ENCODE measurements around the gene EGFL6. TPM values are rescaled to one million over a fixed set of nuclear protein-coding genes. Genes with fewer than 3 reads are reported as not detected.

The EGFL6 gene
- polyA plus RNA-seq, 2 of the 4 experiments (the other 2 are of a cell fraction) = not detected

- no peak for TF ChIP-seq BCL3 (IDR thresholded peaks at IDR 0.05)
- no peak for TF ChIP-seq CBX2 (IDR thresholded peaks at IDR 0.05; ENCODE audit: borderline replicate concordance, low read depth)
- no peak for TF ChIP-seq ZFP36 (IDR thresholded peaks at IDR 0.05; ENCODE audit: borderline replicate concordance, partially characterized antibody)
- TF ChIP-seq MAX (IDR thresholded peaks at IDR 0.05) = no peak
- no peak for TF ChIP-seq EP300 (IDR thresholded peaks at IDR 0.05)
- no peak for TF ChIP-seq ZSCAN20 (CRISPR knock-in tag; IDR thresholded peaks at IDR 0.05)
- no peak for TF ChIP-seq JUNB (IDR thresholded peaks at IDR 0.05)
- no peak for TF ChIP-seq MAFK (IDR thresholded peaks at IDR 0.05; ENCODE audit: partially characterized antibody)
- TF ChIP-seq RARB (CRISPR knock-in tag; IDR thresholded peaks at IDR 0.05) = no peak
- ChIA-PET POLR2A (no interaction called here), CTCF (interaction anchor here (1.0 kb wide), 1 partner anchor 14 kb away, joined by 3 read pairs; no protein-coding TSS in a partner anchor)
- Histone ChIP-seq H3K4me1 (no peaks in the 10 kb centered on the region), H3K27ac (no peak overlapping the region), H3K4me3 (no peak overlapping the region), H3K9me3 (no peaks in the 10 kb centered on the region), H3K4me2 (no peak overlapping the region)
- 70% methylated on average over 2 of the region's 2 CpGs for WGBS (ENCODE audit: missing lambda C conversion rate)
- no peak for ATAC-seq
- FAIRE-seq = no peak
- DNase-seq (ENCODE audit: low read depth in 1 of 2, low spot score in 1 of 2) = no peak
These were observed 48.5 kb upstream of the EGFL6 start for GRCh38 chrX:13520936-13521335.

GRCh38 chrX:13522811-13523210 is 46.6 kb upstream of the EGFL6 start:
- Histone ChIP-seq H3K4me2 (no peak overlapping the region), H3K4me3 (no peak overlapping the region), H3K4me1 (no peaks in the 10 kb centered on the region), H3K9me3 (no peaks in the 10 kb centered on the region), H3K27ac (no peak overlapping the region)
- FAIRE-seq (no peak), DNase-seq (ENCODE audit: low read depth in 1 of 2, low spot score in 1 of 2) (no peak), ATAC-seq (no peak)
- ChIA-PET POLR2A (no interaction called here), CTCF (interaction anchor here (1.6 to 1.9 kb wide), 2 partner anchors 11 to 16 kb away, joined by 4 to 6 read pairs; no protein-coding TSS in a partner anchor)
- 0% methylated on average over 1 of the region's 1 CpG for WGBS (ENCODE audit: missing lambda C conversion rate)
- no peak for TF ChIP-seq USF2 (IDR thresholded peaks at IDR 0.05)
- TF ChIP-seq TP53 (CRISPR knock-in tag; IDR thresholded peaks at IDR 0.05) = no peak
- TF ChIP-seq ELK1 (IDR thresholded peaks at IDR 0.05; ENCODE audit: low read depth, low read length) = no peak
- TF ChIP-seq POLR2AphosphoS2 (conservative IDR thresholded peaks at IDR 0.05; ENCODE audit: low read length) = no peak
- no peak for TF ChIP-seq FOSL2 (IDR thresholded peaks at IDR 0.05)
- TF ChIP-seq FOSL2 (CRISPR knock-in tag; IDR thresholded peaks at IDR 0.05) = no peak

GRCh38 chrX:13533726-13534125 is 35.7 kb upstream of the EGFL6 start:
- WGBS (ENCODE audit: missing lambda C conversion rate) = 0% methylated on average over 3 of the region's 3 CpGs
- ATAC-seq (no peak), FAIRE-seq (peak; percentile 73)

More at GRCh38 chrX:13533726-13534125, 35.7 kb upstream of the EGFL6 start:
- H3K4me2 ChIP-seq = no peak overlapping the region
- POLR2A ChIA-PET = no interaction called here
- no peak overlapping the region for H3K4me3 ChIP-seq
- CTCF ChIA-PET = no interaction called here
- H3K27ac ChIP-seq = no peak overlapping the region
- TF ChIP-seq EHMT2 (IDR thresholded peaks at IDR 0.05; ENCODE audit: low read depth) (no peak), ELK1 (IDR thresholded peaks at IDR 0.05; ENCODE audit: low read depth, low read length) (no peak), BHLHE40 (IDR thresholded peaks at IDR 0.05; ENCODE audit: low read depth, low read length) (0 out of 2 replicates have a peak, but pooled peaks have one; percentile 18), CBX2 (IDR thresholded peaks at IDR 0.05; ENCODE audit: borderline replicate concordance, low read depth) (no peak), CBX8 (IDR thresholded peaks at IDR 0.05) (no peak)
- DNase-seq (ENCODE audit: low read depth in 1 of 2, low spot score in 1 of 2) = peak in 1 of 2 experiments; percentile 9
- no peaks in the 10 kb centered on the region for H3K9me3 ChIP-seq
- no peaks in the 10 kb centered on the region for H3K4me1 ChIP-seq
